Loucy (cell line): Measurements from ENCODE around the gene DYNC1LI1.

ENCODE experiments used
- CTCF ChIP-seq: fragments of 200-600 bp; sonication (generic); conservative IDR thresholded peaks from 2 replicates; pipeline ENCODE4 v1.5.1; 2014; ENCODE audit warnings: mild to moderate bottlenecking, antibody characterized with exemption, low read length
- EZH2phosphoT487 ChIP-seq: fragments of 200-600 bp; IDR thresholded peaks from 2 replicates; pipeline ENCODE4 v1.6.1; 2018; ENCODE audit warnings: antibody characterized with exemption, mild to moderate bottlenecking, moderate library complexity, borderline replicate concordance

- TF ChIP-seq CTCF: no peak
- no peak for TF ChIP-seq EZH2phosphoT487
Observed at GRCh38 chr3:32568953-32569352, 1.7 kb downstream of the DYNC1LI1 start.
